ENCODE measurements around the gene PCCA. TPM values are rescaled to one million over a fixed set of nuclear protein-coding genes. Genes with fewer than 3 reads are reported as not detected.

PCCA gene
- total RNA-seq, 1 experiment from 2014 or later: 52.8 TPM

- CTCF ChIA-PET: no interaction called here
- POLR2A ChIA-PET: no interaction called here
- Mint-ChIP-seq H3K27me3 (ENCODE audit: low read depth) (no peaks in the 10 kb centered on the region), H3K27ac (peak overlapping the region; percentile 58; the same call in 1 of the 2 replicates), H3K36me3 (peaks cover 25% of the 10 kb centered on the region), H3K4me3 (no peak overlapping the region), H3K4me1 (peaks cover 16% of the 10 kb centered on the region), H3K9me3 (peaks cover 13% of the 10 kb centered on the region)
- no peak for ATAC-seq
- DNase-seq (ENCODE audit: low spot score): no peak
- TF ChIP-seq ZNF232 (CRISPR knock-in tag; IDR thresholded peaks at IDR 0.05) (no peak), ZNF425 (CRISPR knock-in tag; conservative IDR thresholded peaks at IDR 0.05) (no peak), ZNF671 (CRISPR knock-in tag; IDR thresholded peaks at IDR 0.05) (no peak), NFYB (CRISPR knock-in tag; conservative IDR thresholded peaks at IDR 0.05; ENCODE audit: low read depth) (no peak), NFE2L1 (CRISPR knock-in tag; IDR thresholded peaks at IDR 0.05) (no peak), HMGXB4 (CRISPR knock-in tag; IDR thresholded peaks at IDR 0.05) (no peak), NR2C2 (CRISPR knock-in tag; IDR thresholded peaks at IDR 0.05) (no peak), FOXP4 (CRISPR knock-in tag; IDR thresholded peaks at IDR 0.05) (no peak), ZNF512 (CRISPR knock-in tag; IDR thresholded peaks at IDR 0.05; ENCODE audit: borderline replicate concordance) (no peak), ZSCAN18 (CRISPR knock-in tag; IDR thresholded peaks at IDR 0.05) (no peak), SMAD4 (CRISPR knock-in tag; IDR thresholded peaks at IDR 0.05) (no peak), ZNF121 (CRISPR knock-in tag; IDR thresholded peaks at IDR 0.05) (no peak), KAT7 (CRISPR knock-in tag; IDR thresholded peaks at IDR 0.05; ENCODE audit: borderline replicate concordance) (no peak), GABPB1 (CRISPR knock-in tag; IDR thresholded peaks at IDR 0.05) (no peak), ZNF396 (CRISPR knock-in tag; IDR thresholded peaks at IDR 0.05; ENCODE audit: borderline replicate concordance) (no peak), TCF7 (CRISPR knock-in tag; IDR thresholded peaks at IDR 0.05; ENCODE audit: low read depth) (no peak), ZNF281 (CRISPR knock-in tag; IDR thresholded peaks at IDR 0.05) (no peak), FOXP1 (CRISPR knock-in tag; IDR thresholded peaks at IDR 0.05; ENCODE audit: borderline replicate concordance) (no peak), MLX (CRISPR knock-in tag; IDR thresholded peaks at IDR 0.05) (no peak), RORB (CRISPR knock-in tag; IDR thresholded peaks at IDR 0.05) (no peak)
These were observed 35.4 kb downstream of the PCCA start for GRCh38 chr13:100124265-100124664.
